Measurements from ENCODE around the gene ARHGAP20. TPM values are rescaled to one million over a fixed set of nuclear protein-coding genes. Genes with fewer than 3 reads are reported as not detected.

ARHGAP20 gene
- total and polyA plus RNA-seq, 8 donors, result 0.80 to 33.9 (median 4.2) TPM; not detected in 1

DNA sequence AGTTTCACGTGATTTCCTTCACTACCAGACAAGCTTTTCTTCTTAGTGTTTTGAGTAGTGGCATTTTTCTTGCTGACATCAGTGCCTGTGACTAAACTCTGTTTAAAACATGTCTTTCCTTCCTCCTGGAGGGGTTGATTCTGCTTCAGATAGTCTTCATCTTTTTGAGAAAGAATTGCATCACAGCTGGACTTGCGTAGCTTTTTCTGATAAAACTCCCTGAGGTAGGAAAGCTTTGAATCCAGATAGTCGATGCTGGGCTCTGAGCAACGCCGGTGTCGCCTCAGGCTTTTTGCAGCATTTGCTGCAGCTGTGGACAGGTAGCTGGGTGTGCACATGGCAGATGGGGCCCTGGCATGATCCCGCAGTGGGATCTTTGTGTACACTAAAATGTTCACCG is 131.7 kb downstream of the ARHGAP20 start:
- H3K27ac ChIP-seq, result no peak overlapping the region
- no peak for DNase-seq
- no peaks in the 10 kb centered on the region for H3K4me1 ChIP-seq
- peaks cover 0 to 56% (median 32%) of the 10 kb centered on the region in 4 donors for H3K36me3 ChIP-seq
- 88 to 97% (median 95%) methylated on average over 8 of the region's 8 CpGs for WGBS, 5 donors
- TF ChIP-seq EP300 (IDR thresholded peaks at IDR 0.05), result no peak
- TF ChIP-seq, protein P1, sequence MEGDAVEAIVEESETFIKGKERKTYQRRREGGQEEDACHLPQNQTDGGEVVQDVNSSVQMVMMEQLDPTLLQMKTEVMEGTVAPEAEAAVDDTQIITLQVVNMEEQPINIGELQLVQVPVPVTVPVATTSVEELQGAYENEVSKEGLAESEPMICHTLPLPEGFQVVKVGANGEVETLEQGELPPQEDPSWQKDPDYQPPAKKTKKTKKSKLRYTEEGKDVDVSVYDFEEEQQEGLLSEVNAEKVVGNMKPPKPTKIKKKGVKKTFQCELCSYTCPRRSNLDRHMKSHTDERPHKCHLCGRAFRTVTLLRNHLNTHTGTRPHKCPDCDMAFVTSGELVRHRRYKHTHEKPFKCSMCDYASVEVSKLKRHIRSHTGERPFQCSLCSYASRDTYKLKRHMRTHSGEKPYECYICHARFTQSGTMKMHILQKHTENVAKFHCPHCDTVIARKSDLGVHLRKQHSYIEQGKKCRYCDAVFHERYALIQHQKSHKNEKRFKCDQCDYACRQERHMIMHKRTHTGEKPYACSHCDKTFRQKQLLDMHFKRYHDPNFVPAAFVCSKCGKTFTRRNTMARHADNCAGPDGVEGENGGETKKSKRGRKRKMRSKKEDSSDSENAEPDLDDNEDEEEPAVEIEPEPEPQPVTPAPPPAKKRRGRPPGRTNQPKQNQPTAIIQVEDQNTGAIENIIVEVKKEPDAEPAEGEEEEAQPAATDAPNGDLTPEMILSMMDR (IDR thresholded peaks at IDR 0.05), result no peak
- TF ChIP-seq POLR2A (IDR thresholded peaks at IDR 0.05), result no peak
- no peak for TF ChIP-seq POLR2AphosphoS5 (IDR thresholded peaks at IDR 0.05)
- H3K27me3 ChIP-seq, result no peaks in the 10 kb centered on the region
- no peaks in the 10 kb centered on the region for H3K9me3 ChIP-seq
- H3K4me3 ChIP-seq, result no peak overlapping the region
- intact Hi-C loops (cut with DNase I; ENCODE audit: low total_unique reads), result no loop called here

DNA sequence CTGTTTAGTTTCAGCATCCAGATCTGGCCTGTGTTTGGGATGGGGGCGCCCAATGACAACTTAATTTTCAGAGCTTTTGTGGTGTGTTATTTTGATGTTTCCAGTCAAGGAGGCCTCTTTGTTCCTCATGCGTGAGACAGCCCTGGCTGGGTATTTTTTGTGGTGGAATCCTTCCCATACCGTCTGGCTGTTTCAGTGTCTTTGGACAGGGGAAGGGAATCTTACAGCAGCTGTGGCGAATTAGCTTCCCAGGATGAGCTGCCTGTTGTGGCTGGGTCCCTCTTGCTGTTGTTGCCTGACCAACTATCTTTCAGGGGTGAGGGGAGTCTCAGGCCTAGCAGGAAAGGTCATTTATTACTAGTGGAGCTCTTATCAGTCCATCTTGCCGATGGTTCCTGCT is 138.8 kb downstream of the ARHGAP20 start:
- WGBS, 5 donors, result 79 to 87% (median 82%) methylated on average over 4 to 5 of the region's 5 CpGs
- Histone ChIP-seq H3K9me3 (no peaks in the 10 kb centered on the region), H3K27me3 (no peaks in the 10 kb centered on the region), H3K4me3 (no peak overlapping the region), H3K4me1 (no peaks in the 10 kb centered on the region), H3K27ac (no peak overlapping the region), H3K36me3 (peaks cover 0 to 6% (median 1%) of the 10 kb centered on the region in 4 donors)
- no peak for TF ChIP-seq POLR2AphosphoS5 (IDR thresholded peaks at IDR 0.05)
- TF ChIP-seq EP300 (IDR thresholded peaks at IDR 0.05), result no peak
- TF ChIP-seq, protein P1 (IDR thresholded peaks at IDR 0.05), result no peak
- no peak for TF ChIP-seq POLR2A (IDR thresholded peaks at IDR 0.05)
- intact Hi-C loops (cut with DNase I; ENCODE audit: low total_unique reads), result no loop called here
- no peak for DNase-seq

DNA sequence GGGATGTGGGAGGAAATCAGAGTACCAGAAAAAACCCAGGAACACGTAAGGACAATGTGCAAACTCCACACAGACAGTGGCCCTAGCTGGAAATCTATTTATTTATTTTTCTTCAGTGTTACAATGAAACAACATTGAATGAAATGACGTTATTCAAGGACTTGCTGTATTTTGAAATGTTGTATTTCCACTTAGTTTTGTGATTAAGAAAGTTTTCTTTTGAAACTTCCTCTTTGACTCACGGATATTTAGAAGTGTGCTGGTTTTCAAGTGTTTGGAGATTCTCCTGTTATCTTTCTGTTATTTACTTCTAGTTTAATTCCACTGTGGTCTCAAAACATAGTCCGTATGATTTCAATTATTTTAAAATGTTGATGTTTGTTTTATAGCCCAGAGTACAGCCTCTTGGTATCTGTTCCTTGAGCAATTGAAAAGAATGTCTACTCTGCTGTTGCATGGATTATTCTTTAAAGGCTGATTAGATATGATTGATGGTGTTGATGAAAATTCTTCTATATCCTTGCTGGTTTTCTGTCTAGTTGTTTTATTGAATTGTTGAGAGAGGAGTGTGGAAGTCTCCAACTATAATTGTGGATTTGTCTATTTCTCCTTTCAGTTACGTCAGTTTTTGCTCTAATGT is 141.0 kb downstream of the ARHGAP20 start:
- no peaks in the 10 kb centered on the region for H3K9me3 ChIP-seq
- H3K4me3 ChIP-seq, result no peak overlapping the region
- intact Hi-C loops (cut with DNase I; ENCODE audit: low total_unique reads), result no loop called here
- H3K4me1 ChIP-seq, result no peaks in the 10 kb centered on the region
- WGBS, 5 donors, result 58 to 64% (median 61%) methylated on average over 5 of the region's 5 CpGs
- H3K27me3 ChIP-seq, result no peaks in the 10 kb centered on the region
- DNase-seq, result no peak
- TF ChIP-seq EP300 (IDR thresholded peaks at IDR 0.05), result no peak
- no peak for TF ChIP-seq POLR2A (IDR thresholded peaks at IDR 0.05)
- TF ChIP-seq, protein P1 (IDR thresholded peaks at IDR 0.05), result no peak
- no peaks in the 10 kb centered on the region for H3K36me3 ChIP-seq
- no peak overlapping the region for H3K27ac ChIP-seq

DNA sequence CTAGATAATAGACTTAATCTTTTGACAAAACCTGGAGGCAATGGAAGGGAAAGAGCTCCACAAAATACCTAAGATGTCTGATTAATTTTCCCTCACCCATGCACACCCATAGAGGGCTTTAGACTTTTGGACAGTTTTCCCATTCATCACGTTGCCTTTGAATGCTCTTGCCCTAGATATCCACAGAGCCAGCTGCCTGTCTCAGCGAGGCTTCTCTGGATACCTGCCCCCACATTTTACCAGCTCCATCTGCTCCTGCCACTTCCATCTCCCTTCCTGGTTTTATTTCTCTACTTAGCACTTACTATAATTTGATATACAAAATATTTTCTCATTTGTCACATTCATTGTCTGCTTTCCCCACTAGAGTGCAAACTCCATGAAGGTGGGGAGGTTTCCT is 145.7 kb downstream of the ARHGAP20 start:
- Histone ChIP-seq H3K4me1 (peaks cover 0 to 9% (median 0%) of the 10 kb centered on the region in 4 donors), H3K9me3 (no peaks in the 10 kb centered on the region), H3K4me3 (no peak overlapping the region), H3K27ac (no peak overlapping the region), H3K27me3 (no peaks in the 10 kb centered on the region), H3K36me3 (no peaks in the 10 kb centered on the region)
- intact Hi-C loops (cut with DNase I; ENCODE audit: low total_unique reads), result no loop called here
- TF ChIP-seq, protein P1 (IDR thresholded peaks at IDR 0.05), result no peak
- TF ChIP-seq POLR2AphosphoS5 (IDR thresholded peaks at IDR 0.05) (no peak), EP300 (IDR thresholded peaks at IDR 0.05) (no peak), POLR2A (IDR thresholded peaks at IDR 0.05) (no peak)
- DNase-seq, result no peak
- WGBS, 5 donors, result 64 to 83% (median 74%) methylated on average over 2 of the region's 2 CpGs

All from stomach (tissue), 9 donors.